GM12874 (cell line): ENCODE results near the gene CDH16.

Experiments
- CTCF ChIP-seq: IDR thresholded peaks from 2 replicates; pipeline ENCODE4 v1.5.1; 2011; ENCODE audit warnings: low read depth, mild to moderate bottlenecking, control low read depth, low read length, moderate library complexity; ENCODE audit not compliant: insufficient read depth

The CDH16 gene

GRCh38 chr16:66923866-66924265 lies 5.2 kb upstream of the CDH16 start:
- no peak for TF ChIP-seq CTCF

DNA sequence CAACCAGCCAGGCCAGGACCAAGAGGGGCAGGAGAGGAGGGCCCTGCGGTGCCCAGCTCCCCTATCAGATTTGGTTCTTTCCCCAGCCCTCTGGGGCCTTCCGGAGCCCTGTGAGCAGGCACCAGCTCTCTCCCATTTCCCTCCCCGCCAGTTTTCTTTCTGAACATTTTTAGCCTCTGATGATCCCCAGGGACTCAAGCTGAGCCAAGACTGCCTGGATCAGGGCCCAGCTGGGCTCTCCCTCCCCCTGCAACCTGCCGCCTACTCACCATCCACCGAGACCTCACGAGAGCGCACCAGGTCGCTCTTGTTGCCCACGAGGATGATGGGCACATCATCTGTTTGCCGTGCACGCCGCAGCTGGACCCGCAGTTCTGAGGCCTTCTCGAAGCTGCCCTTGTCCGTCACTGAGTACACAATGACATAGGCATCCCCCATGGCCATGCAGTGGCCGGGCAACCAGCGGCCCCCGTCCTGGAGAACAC lies 4.6 kb upstream of the CDH16 start:
- TF ChIP-seq CTCF: no peak

DNA sequence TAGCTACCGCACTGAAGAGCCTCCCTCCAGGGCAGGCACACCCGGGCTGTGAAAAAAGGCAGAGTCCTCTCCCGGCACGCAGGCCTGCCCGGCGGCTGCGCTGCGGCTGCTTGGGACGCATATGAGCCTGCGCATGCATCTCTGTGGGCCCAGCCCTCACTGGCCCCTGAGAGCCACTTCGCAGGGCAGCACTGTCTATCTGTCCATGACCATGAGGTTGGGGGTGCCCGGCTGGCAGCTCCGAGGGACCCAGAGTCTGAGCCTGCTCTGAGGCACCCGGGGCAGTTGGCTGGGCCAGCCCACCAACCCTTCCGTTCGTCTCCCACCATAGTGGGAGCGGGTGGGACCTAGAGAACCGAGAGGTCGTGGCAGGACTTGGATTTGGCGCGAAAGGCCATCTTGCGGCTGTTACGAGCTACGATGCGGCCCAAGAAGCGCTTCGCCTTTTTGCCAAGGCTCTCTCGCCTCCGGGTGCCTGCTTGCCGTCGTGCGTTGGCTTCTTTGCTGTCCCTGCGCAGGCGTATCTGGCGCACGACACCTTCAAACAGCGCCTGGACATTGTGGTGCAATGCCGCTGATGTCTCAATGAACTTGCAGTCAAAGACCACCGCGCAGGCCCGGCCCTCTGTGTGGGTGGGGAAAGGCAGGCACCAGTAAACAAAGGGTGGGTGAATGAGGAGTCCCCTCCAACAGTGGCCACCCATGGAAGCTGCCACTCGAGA lies 3.2 kb upstream of the CDH16 start:
- TF ChIP-seq CTCF: no peak

DNA sequence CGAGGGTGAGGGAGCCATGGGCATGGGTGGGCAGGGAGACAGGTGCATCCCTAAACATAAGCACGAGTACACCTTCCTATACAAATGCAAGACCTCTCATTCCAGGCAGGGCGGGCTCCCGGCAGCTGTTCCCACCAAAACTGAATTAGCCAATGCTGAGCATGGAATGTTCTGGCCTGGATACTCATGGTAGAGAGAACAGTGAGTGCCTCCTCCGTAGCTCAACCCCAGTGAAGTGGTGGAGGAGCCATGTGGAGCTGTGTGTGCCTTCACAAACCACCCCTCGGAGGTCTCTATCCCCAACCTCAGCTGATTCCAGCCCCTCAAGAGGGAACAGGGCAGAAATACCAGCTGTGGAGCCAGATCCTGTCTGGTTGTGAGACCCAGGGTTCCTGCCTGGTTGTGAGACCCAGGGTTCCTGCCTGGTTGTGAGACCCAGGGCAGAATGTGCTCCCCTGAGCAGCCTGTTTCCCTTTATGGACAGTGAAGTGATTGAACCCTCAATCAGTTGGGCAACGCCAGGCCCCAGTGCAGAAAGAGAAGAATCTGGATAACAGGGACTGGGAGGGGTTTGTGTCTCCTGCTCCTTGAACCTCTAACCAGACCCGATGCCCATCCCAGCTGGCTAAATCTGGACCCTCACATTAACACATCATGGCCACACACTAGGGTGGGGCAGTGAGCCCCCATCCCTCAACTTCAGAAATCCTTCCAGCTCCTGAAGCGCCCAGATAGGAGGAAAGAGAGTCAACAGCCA lies 2.4 kb upstream of the CDH16 start:
- TF ChIP-seq CTCF: no peak

DNA sequence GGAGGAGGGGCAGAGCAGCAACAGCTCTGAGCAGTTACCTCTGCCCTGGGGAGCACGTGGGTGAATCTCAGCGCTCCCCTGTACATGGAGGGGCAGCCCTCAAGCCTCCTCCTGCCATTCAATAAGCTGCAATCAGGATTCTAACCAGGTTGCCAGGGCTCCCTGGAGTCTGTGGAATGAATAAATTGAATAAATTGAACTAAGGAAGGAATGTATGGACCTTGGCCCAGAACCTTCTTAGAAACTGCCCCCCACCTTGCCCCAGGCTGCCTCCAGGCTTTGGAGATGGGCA lies 1.6 kb upstream of the CDH16 start:
- TF ChIP-seq CTCF: no peak

- no peak for TF ChIP-seq CTCF
Observed at GRCh38 chr16:66919569-66920298, 1.0 kb upstream of the CDH16 start.

DNA sequence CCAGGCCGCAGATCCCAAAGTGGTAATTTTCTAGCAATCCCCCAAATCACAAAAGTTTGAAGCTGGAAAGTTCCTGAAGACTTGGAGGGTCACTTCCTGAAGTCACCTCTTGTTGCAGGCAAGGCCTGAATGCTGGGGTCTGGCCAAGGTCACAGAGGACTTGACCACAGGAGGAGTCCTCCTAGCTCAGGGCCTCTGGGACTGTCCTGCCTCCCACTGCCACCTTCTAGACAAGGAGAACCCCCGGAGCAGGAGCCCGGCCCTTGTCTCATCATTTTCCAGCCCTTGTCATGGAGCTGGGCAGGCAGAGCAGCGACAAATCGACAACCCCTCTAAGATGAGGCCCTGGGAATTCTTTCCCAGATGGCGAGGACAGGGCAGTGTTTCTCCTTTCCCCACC lies 330 bp downstream of the CDH16 start:
- no peak for TF ChIP-seq CTCF
